DMS114 treated with DMSO at 0.1 percent for 48 hours (cell line): ENCODE data around the gene PRPF31.
"Not testable (repeated sequence)": the region's sequence is repeated elsewhere in the genome, so short reads cannot be mapped to it uniquely, and the experiment has no call there.

Source experiments
- DNase-seq: peaks from one replicate; lab custom pipeline; 2025; ENCODE audit not compliant: unreplicated experiment; lab: John Stamatoyannopoulos, UW

Gene PRPF31

DNA sequence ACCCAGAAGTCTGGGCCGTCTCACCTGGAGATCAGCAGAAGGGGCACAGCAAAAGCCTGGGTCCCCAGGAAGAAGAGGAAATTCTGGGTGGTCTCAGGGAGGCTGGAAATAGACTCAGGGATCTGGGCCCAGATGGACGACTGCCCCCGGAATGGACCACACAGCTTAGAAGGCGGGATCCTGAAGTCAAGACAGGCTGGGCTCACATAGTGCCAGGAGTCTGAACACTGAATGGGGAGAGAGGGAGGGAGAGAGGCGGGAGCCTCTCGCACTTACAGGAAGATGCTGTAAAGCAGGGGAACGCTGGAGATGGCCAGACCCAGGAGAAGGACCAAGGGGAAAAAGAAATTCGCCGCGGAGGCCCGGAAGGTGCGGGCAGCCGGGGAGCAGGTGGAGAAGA lies 45.3 kb downstream of the PRPF31 start:
- no peak for DNase-seq

DNA sequence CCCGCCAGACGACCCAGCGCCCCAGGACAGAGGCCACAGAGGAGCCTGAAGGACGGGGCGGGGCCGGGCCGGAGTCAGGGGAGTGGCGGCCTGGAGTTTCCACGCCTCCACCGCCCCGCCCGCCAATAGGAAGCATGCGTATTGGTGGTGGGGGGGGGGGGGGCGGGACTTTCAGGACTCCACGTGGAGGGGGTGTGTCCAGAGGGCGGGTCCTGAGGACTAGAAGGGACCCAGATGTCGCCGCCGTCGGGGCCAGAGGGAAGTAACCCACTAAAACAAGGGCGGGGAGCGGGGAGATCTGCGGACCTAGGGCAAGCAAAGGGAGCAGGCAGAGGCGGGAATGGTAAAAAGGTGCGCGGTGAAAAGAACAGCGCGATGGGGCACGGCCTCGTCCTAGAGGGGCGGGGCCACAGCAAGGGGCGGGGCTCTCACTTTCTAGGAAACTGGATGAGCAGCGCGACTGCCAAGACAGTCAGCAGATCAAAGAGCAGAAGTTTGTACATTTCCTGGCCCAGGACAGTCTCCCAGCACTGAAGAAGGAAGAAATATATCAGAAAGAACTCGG lies 46.8 kb downstream of the PRPF31 start:
- DNase-seq = no peak

DNA sequence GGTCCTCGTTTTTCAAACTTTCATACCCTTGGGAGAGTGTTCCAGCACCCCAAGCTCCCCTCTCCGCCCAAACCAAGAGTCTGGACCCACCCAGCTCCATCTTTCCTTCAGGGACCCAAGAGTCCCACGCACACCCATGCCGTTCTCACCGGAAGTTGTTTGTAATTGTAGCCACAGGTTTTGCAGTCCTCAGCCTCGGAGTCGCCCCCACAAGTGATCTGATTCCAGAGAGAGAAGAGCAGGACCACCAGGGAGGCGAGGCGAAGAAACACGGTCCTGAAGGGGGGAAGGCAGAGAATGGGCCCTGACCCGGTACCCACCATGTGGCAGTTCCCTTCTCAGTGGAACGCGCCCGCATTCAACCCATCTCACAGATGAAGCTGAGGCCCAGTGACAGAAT lies 47.3 kb downstream of the PRPF31 start:
- no peak for DNase-seq

DNA sequence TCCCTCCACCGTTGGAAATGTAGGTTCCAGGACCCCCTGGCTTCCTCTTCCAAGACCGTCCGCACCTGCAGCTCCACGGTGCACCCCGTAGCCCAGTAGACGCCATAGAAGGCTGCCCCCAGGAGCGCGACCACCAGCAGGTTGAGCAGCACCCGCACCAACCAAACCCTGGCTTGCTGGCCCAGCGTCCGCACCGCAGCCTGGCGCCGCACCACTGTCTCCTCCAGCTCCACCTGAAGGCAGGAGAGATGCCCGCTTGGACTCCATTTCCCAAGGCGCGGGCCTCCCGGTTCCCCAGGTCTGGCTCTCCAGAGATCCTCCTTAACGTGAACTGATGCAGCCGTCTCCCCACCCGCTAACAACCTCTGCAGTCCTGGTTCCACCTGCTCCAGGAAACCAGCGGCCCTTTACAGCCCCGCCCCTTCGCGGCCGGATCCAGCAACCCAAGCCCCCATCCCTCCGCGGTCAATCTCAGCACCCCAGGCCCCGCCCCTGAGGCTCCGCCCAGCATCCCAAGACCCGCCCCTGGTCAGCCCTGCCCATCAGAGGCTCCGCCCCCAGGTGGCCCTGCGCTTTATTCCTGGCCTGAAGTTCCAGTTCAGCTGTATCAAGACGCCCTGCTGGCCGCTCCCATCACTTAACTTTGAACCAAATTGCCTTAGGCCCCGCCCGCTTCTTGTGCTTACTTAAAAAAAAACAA lies 49.0 kb downstream of the PRPF31 start:
- DNase-seq = no peak

DNA sequence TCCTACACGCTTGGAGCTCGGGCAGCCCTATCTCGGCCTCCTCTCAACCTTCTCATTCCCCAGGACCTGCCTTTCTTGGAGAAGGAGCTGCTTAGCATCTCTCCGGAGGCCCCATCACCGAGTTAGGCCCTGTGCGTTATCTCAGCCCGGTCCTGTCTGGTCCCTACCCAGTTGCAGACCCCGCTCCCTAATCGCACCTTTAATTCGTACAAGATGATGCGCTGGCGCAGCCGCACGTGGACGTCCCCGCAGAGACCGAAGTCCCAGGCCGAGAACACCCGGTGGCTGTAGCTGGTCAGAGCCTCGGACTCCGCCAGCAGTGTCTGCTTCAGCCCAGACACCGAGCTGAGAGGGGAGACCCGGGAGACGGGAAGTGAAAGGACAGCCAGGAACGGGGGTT lies 49.7 kb downstream of the PRPF31 start:
- no peak for DNase-seq

DNA sequence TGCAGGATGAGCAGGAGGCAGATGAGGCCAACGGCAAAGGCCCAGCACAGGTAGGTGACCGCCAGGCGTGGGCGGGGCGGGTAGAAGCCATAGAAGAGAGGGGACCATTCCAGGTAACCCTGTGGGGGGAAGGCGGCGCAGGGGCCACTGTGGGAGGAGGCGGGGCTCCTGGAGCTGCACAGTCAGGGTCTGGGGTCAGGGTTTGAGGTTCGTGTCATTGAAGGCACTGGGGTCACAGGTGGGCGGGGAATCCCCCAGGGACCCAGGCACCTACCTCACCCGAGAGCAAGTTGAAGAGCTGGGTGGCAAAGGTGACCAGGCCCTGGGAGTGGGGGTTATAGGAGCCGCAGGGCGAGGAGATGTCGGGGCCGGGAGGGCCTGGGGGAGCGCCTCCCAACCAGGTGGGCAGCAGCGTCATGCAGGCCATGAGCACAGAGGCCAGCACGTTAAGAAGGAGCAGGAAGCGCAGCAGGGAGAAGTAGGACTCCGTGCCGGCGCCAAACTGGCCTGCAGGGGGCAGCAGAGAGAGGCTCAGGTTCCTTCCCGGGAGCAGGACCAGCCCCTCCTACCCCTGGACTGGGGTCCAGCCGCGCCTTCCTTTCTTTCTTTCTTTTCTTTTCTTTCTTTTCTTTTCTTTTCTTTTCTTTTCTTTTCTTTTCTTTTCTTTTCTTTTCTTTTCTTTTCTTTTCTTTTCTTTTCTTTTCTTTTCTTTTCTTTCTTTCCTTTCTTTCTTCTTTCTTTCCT lies 52.8 kb downstream of the PRPF31 start:
- peak; percentile 87 for DNase-seq

DNA sequence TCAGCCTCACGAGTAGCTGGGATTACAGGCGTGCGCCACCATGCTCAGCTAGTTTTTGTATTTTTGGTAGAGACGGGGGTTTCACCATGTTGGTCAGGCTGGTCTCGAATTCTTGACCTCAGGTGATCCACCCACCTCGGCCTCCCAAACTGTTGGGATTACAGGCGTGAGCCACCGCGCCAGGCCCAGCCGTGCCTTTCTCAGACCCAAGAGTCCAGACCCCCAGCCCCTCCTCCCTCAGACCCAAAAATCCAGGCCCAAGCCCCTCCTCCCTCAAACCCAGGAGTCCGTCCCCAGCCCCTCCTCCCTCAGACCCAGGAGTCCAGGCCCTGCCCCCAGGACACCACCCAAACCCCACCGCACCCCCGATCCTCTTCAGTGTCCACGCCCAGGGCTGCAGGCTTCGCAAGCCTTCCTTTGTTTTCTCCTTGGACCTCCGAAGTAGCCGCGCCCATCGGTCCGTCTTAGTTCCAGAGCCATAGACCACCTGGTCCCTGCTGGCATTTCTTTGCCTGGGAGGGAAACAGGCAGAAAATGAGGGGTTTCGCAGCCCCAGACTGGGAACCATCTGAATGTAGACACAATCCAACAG lies 53.7 kb downstream of the PRPF31 start:
- DNase-seq = no peak

DNA sequence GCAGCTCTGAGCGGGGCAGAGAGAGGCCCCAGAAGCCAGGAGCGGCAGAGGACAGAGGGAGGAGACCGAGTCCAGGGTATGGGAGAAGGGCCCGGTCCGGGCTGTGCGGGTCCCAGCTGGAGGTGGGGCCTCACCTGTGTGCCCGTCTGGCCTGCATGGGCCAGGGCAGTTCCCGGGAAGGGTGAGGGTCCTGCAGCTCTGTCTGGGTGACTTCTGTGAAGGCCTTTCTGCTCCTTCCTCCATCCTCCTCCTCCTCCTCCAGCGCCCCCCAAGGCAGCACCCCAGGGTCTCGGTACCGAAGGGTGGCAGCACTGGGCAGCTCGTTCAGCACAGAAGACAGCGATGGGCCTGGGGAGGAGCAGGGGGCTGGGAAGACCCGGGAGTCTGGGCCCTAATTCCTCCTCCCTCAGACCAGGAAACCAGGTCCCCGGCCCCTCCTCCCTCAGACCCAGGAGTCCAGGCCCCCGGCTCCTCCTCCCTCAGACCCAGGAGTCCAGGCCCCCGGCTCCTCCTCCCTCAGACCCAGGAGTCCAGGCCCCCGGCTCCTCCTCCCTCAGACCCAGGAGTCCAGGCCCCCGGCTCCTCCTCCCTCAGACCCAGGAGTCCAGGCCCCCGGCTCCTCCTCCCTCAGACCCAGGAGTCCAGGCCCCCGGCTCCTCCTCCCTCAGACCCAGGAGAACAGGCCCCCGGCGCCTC lies 56.3 kb downstream of the PRPF31 start:
- not testable (repeated sequence) for DNase-seq

DNA sequence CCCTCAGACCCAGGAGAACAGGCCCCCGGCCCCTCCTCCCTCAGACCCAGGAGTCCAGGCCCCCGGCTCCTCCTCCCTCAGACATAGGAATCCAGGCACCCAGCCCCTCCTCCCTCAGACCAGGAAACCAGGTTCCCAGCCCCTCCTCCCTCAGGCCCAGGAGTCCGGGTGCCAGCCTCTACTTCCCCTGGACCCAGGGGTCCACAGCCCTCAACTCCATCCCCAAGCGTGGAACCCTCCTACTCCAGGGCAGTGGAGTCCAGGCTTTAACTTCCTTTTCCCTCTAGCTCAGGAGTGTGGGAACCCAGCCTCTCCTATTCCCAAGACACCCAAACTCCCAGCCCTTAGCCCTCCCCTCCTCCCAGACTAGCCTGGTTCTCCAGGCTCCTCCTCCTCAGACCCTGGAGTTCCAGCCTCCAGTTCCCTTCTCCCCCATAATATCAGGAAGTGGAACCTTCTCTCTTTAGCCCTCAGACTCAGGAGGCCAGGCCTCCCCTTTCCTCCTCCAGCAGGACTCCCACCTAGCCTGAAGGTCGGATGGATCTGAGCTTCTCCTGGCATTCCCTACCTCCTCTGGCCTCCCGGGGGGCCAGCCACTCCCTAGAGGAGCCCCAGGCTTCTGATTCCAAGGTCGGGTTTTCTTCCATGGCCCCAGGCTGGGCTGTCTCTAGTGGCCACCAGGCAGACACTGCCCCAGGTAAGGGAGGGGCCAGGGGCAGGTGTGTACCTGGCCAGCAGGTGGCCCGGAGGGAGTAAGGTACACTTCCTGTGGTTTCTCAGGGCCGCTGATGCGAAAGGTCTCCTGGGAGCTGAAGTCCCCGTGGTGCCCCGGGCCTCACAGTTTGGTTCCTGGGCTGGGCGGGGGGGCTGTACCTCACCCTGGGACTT lies 57.2 kb downstream of the PRPF31 start, which contains the start of gene TMC4:
Gene TMC4 (minus strand): TSS at position 690 of the 888 bp plus-strand sequence. CDS start 43 bp downstream, at position 647.
- DNase-seq = no peak

DNA sequence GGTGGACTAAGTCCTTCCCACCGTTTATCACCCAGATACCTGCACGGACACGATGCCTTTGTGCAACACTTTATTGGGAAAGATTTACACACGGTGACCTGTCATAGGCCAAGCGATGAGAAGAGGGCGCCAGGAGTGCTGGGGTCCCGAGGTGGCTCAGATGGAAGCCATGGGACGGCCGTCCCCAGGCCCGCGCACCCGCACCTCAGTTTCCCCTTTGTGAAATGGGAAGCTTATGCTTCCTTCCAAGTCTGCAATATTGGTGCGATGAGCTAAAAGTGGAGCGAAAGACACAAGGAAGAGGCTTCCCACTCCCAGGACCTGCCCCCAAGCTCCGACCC lies 57.8 kb downstream of the PRPF31 start:
- DNase-seq = no peak

DNA sequence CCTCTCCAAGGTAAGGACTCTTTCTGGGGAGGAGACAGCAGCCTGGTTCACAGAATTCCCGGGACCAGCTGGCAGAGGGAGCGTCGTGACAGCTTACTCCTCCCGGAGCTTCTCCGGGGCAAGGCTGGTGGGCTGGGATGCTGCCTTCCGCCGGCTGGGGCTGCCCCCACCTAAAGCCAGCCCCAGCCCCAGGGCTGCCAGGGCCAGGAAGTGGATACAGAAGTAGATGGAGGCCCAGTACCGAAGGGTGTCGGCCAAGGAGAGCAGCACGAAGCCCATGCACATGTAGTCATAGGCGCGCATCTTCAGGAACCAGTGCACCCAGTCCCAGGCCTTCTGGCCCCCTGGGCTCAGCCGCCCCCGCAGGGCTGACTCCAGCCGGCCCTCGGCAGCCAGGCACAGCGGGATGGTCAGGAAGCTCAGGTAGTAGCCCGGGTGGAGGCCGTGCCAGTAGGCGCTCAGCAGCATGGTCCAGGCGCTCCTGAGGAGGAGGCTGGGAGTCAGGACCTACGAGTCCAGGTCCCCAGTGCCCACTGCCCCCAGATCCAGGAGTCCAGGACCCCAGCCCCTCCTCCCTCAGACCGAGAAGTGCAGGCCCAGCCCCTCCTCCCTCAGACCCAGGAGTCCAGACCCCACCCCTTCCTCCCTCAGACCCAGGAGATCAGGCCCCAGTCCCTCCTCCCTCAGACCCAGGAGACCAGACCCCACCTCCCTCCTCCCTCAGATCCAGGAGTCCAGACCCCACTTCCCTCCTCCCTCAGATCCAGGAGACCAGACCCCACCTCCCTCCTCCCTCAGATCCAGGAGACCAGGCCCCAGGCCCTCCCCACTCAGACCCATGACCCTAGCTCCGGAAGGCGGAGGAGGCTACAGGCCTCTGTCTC lies 58.6 kb downstream of the PRPF31 start:
- no peak for DNase-seq

DNA sequence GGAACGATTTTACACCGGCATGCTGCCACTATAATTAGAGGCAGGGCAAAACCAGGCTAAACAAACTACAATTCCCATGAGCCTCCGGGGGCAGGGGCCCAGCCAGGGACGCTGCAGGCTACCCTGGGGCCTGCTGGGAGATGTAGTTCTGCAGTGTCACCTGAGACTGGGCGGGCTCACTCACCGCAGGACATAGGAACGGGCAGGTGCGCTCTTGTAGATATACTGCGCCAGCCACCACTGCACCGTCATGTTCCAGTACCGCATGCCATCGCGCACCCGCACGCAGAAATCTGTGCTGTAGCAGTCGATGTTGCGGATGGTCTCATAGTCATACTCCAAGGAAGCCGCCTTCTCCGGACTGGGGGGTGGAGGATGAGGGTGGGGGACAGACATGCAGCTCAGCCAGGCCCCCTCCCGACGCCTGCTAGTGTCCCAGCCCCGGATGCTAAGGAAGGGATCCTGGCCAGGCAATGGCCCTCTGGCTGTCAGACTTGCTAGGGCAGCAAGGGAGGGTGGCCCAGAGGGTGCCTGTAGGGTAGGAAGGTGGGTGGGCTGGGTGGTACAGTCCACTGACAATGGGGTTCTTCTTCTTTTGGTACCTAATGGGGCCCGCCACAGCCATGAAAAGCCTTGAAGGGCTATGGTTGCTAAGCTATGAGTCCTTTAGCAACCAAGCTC lies 63.2 kb downstream of the PRPF31 start:
- DNase-seq = no peak

DNA sequence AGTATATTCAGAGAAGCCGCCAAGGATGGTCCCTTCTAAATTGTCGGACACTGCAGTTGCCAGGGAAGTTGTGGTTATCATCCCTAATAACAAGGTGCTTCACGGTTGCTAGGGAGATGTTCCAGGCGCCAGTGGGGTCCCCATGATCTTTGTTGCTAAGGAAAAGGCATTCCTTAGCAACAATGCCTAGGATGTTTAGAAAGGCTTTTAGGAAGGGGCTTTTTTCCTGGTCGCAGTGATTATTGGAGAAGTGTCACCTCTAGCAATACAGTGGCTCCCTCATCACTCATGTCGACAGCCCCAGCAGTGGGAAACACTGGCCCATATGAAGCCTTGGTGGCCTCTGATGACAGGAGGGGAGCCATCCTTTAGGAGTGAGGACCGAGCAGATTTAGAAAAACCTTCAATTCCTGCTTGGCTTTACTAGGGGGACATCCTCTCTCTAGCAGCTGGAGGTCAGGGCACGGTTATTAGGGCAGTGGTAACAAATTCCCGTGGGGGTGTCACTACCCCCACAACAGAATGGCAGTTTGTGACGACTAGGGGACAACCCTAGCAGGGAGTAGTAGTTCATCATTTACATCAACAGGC lies 63.8 kb downstream of the PRPF31 start:
- no peak for DNase-seq

DNA sequence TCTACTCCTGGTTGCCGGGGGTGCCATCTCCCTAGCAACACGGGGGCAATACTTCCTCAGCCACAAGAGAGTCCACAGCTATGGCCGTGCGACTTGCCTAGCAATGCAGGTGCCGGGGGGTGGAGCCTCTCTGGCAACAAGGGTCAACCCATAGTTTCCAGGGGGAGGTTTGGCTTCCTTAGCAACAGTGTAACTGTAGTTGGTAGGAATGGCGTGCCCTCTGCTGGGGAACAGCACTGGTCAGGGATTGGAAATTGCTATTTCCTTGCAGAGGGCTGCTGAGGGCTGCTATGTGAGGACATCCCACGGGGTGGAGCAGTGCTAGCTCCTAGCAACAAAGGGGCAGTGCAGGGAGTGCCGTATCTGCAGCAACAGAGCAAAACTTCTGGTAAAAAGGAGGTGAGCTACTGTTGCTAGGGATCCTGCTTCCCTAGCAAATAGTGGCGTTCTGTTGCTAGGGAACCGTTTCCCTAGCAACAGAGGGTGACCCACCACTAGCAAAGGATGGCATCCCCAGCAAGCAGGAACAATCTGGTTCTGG lies 64.4 kb downstream of the PRPF31 start:
- DNase-seq = peak; percentile 68

DNA sequence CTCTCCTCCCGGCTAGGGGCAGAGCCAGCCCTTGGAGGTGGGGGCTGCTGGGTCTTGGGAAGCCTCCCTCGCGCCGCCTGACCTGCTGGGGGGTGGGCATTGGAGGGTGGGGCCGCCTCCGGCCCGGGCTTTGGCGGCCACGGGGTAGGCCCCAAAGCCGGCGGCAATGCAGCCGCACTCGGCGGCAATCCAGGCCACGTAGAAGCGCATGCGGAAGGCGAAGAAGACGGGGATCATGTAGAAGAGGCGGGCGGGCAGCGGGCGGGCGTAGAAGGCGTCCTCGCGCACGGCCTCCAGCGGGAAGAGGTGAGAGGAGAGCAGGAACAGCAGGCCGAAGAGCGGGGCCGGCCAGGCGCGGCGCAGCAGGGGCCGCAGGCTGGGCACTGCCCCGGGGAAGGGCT lies 65.1 kb downstream of the PRPF31 start:
- no peak for DNase-seq
